ENCODE measurements around the gene DHRSX.

- TF ChIP-seq POLR2AphosphoS5 (IDR thresholded peaks at IDR 0.05; ENCODE audit: borderline replicate concordance, low read depth, low read length): no peak
- TF ChIP-seq FOXP2 (optimal IDR thresholded peaks at IDR 0.05; ENCODE audit: control extremely low read depth, extremely low read length, insufficient read depth): no peak
- no peak for TF ChIP-seq EZH2 (IDR thresholded peaks at IDR 0.05)
Observed at GRCh38 chrX:2462780-2463179, 38.0 kb downstream of the DHRSX start.

Data from SK-N-MC (cell line).